H1 (cell line): ENCODE results near the gene ANO9. TPM values are rescaled to one million over a fixed set of nuclear protein-coding genes. Genes with fewer than 3 reads are reported as not detected.

Source experiments
- CTCF ChIA-PET: fragments of 300-600 bp; sonication (Branson Sonifier 250); formaldehyde crosslinking; loops from one replicate; lab custom pipeline; 2021; ENCODE audit not compliant: partially characterized antibody; lab: Charles Lee
- POLR2A ChIA-PET: fragments of 300-600 bp; sonication (Branson Sonifier 250); formaldehyde crosslinking; loops from one replicate; lab custom pipeline; 2021; ENCODE audit warnings: inconsistent platforms; ENCODE audit not compliant: partially characterized antibody; lab: Charles Lee
- DNase-seq, 2 experiments: peaks; one replicate each; pipeline versions ENCODE4 v3.0.0 to v3.0.0-alpha.2; 2010 to 2022; ENCODE audit warnings: low spot score in 2 of 2, low read depth in 1 of 2, mixed read lengths in 1 of 2
- FAIRE-seq: peaks from 2 replicates; lab custom pipeline; 2011; peaks lifted over from hg19 to GRCh38; lab: Jason Lieb, UNC
- H2AFZ ChIP-seq: 2 replicates; pipeline ENCODE4 v1.8.1; 2012; ENCODE audit warnings: low read length, inconsistent platforms
- H2AK5ac ChIP-seq: 2 replicates; pipeline ENCODE4 v1.6.1; 2013; ENCODE audit warnings: low read depth, low read length
- H2BK120ac ChIP-seq: replicated peaks from 2 replicates; pipeline ENCODE3; 2013; ENCODE audit warnings: low read depth, low read length, inconsistent platforms
- H2BK12ac ChIP-seq: 2 replicates; pipeline ENCODE4 v1.6.1; 2013; ENCODE audit warnings: low read depth, low read length
- H2BK15ac ChIP-seq: 2 replicates; pipeline ENCODE4 v1.6.1; 2013; ENCODE audit warnings: low read length
- H2BK20ac ChIP-seq: 2 replicates; pipeline ENCODE4 v1.6.1; 2013; ENCODE audit warnings: low read length
- H2BK5ac ChIP-seq: 2 replicates; pipeline ENCODE4 v1.6.1; 2013; ENCODE audit warnings: low read depth, low read length
- H3K14ac ChIP-seq: 2 replicates; pipeline ENCODE4 v1.6.1; 2013; ENCODE audit warnings: inconsistent platforms; ENCODE audit not compliant: insufficient read length
- H3K18ac ChIP-seq: 2 replicates; pipeline ENCODE4 v1.6.1; 2013; ENCODE audit warnings: low read length; ENCODE audit errors: extremely low read depth
- H3K23ac ChIP-seq: 2 replicates; pipeline ENCODE4 v1.6.1; 2013; ENCODE audit warnings: inconsistent platforms; ENCODE audit not compliant: insufficient read length
- H3K23me2 ChIP-seq: 2 replicates; pipeline ENCODE4 v1.6.1; 2013; ENCODE audit warnings: low read depth, low read length
- H3K27ac ChIP-seq: 2 replicates; pipeline ENCODE4 v1.6.1; 2011; ENCODE audit warnings: low read depth, low read length, inconsistent platforms
- H3K27me3 ChIP-seq, 4 experiments: replicated peaks in 1 of 4; 1 replicate in 1 of 4; 2 replicates in 3 of 4; pipeline versions ENCODE4 v1.6.1 to v1.8.1; 2011 to 2013; ENCODE audit warnings: low read length in 3 of 4, mild to moderate bottlenecking in 3 of 4, inconsistent platforms in 2 of 4, mixed read lengths in 2 of 4, moderate library complexity in 1 of 4; ENCODE audit not compliant: control insufficient read depth in 3 of 4, insufficient read depth in 3 of 4; ENCODE audit errors: extremely low read depth in 1 of 4
- H3K36me3 ChIP-seq, 4 experiments: 2 replicates each; pipeline versions ENCODE4 v1.6.1 to v1.8.1; 2011 to 2013; ENCODE audit warnings: mild to moderate bottlenecking in 4 of 4, low read length in 3 of 4, moderate library complexity in 2 of 4, control low read depth in 1 of 4, inconsistent platforms in 1 of 4; ENCODE audit not compliant: insufficient read depth in 4 of 4, control insufficient read depth in 2 of 4
- H3K4ac ChIP-seq: replicated peaks from 2 replicates; pipeline ENCODE3; 2013; ENCODE audit warnings: low read length, low read depth, mixed read lengths, inconsistent platforms; ENCODE audit not compliant: insufficient read length
- H3K4me1 ChIP-seq, 4 experiments: replicated peaks in 1 of 4; 1 replicate in 1 of 4; 2 replicates in 3 of 4; pipeline versions ENCODE4 v1.6.1 to v1.8.1; 2011 to 2013; ENCODE audit warnings: low read length in 3 of 4, inconsistent platforms in 2 of 4, mixed read lengths in 1 of 4; ENCODE audit not compliant: insufficient read depth in 4 of 4, control insufficient read depth in 3 of 4
- H3K4me2 ChIP-seq, 2 experiments: 2 replicates each; pipeline versions ENCODE4 v1.6.1 to v1.8.1; 2011 to 2013; ENCODE audit warnings: low read depth in 2 of 2, low read length in 2 of 2, control low read depth in 1 of 2, inconsistent platforms in 1 of 2, mild to moderate bottlenecking in 1 of 2; ENCODE audit not compliant: insufficient read depth in 1 of 2
- H3K4me3 ChIP-seq, 4 experiments: fragments of 200-600, 300-600 bp in 1 of 4; sonication (generic), shearing (Covaris generic), sonication (Bioruptor Twin) in 1 of 4; 2 replicates each; pipeline versions ENCODE4 v1.5.1 to v1.8.1; 2011 to 2016; ENCODE audit warnings: low read length in 4 of 4, low read depth in 3 of 4, control low read depth in 2 of 4, inconsistent platforms in 2 of 4, mild to moderate bottlenecking in 2 of 4, mixed read lengths in 1 of 4, moderate library complexity in 1 of 4; ENCODE audit not compliant: insufficient read depth in 2 of 4; ENCODE audit errors: extremely low read depth in 1 of 4
- H3K56ac ChIP-seq: replicated peaks from 2 replicates; pipeline ENCODE3; 2013; ENCODE audit warnings: low read depth, mild to moderate bottlenecking, mixed read lengths, low read length, inconsistent platforms; ENCODE audit not compliant: insufficient read length
- H3K79me1 ChIP-seq: 2 replicates; pipeline ENCODE4 v1.6.1; 2013; ENCODE audit warnings: low read depth, low read length, control low read depth
- H3K79me2 ChIP-seq, 2 experiments: 2 replicates each; pipeline versions ENCODE4 v1.6.1 to v1.8.1; 2012 to 2013; ENCODE audit warnings: low read length in 2 of 2, mild to moderate bottlenecking in 2 of 2, inconsistent platforms in 1 of 2; ENCODE audit not compliant: insufficient read depth in 2 of 2, control insufficient read depth in 1 of 2
- H3K9ac ChIP-seq, 4 experiments: replicated peaks in 1 of 4; 1 replicate in 1 of 4; 2 replicates in 3 of 4; pipeline versions ENCODE4 v1.6.1 to v1.8.1; 2011 to 2013; ENCODE audit warnings: low read depth in 3 of 4, low read length in 3 of 4, control low read depth in 2 of 4, mild to moderate bottlenecking in 2 of 4, moderate library complexity in 2 of 4, inconsistent platforms in 1 of 4; ENCODE audit errors: extremely low read depth in 1 of 4
- H3K9me3 ChIP-seq, 2 experiments: 2 replicates each; pipeline versions ENCODE4 v1.6.1 to v1.8.1; 2012 to 2013; ENCODE audit warnings: mild to moderate bottlenecking in 2 of 2, moderate library complexity in 2 of 2, control low read depth in 1 of 2, inconsistent platforms in 1 of 2, low read depth in 1 of 2, low read length in 1 of 2, mixed read lengths in 1 of 2; ENCODE audit not compliant: insufficient read depth in 2 of 2
- H4K20me1 ChIP-seq, 2 experiments: replicated peaks in 1 of 2; 2 replicates each; pipeline versions ENCODE3 to v1.8.1; 2011 to 2013; ENCODE audit warnings: inconsistent platforms in 2 of 2, low read length in 2 of 2, mild to moderate bottlenecking in 1 of 2; ENCODE audit not compliant: insufficient read depth in 2 of 2, control insufficient read depth in 1 of 2
- H4K5ac ChIP-seq: 2 replicates; pipeline ENCODE4 v1.6.1; 2013; ENCODE audit warnings: low read length, low read depth, mixed read lengths, inconsistent platforms; ENCODE audit not compliant: insufficient read length
- H4K8ac ChIP-seq: 2 replicates; pipeline ENCODE4 v1.8.0; 2013; ENCODE audit warnings: mild to moderate bottlenecking, moderate library complexity, low read length, inconsistent platforms; ENCODE audit not compliant: insufficient read depth; ENCODE audit errors: extremely low read depth
- H4K91ac ChIP-seq: replicated peaks from 2 replicates; pipeline ENCODE3; 2013; ENCODE audit warnings: low read length, mixed read lengths, inconsistent platforms; ENCODE audit not compliant: insufficient read length
- BCL11A ChIP-seq, 2 experiments: IDR thresholded peaks; one replicate each; pipeline ENCODE4 v1.6.1; 2011; ENCODE audit warnings: low read depth in 2 of 2, low read length in 2 of 2, mild to moderate bottlenecking in 2 of 2
- JUN ChIP-seq: IDR thresholded peaks from 2 replicates; pipeline ENCODE4 v1.6.1; 2011; ENCODE audit warnings: low read depth, mild to moderate bottlenecking, improper control_type of control experiment, low read length
- KDM1A ChIP-seq: fragments of 200-600, 300-600 bp; sonication (generic); IDR thresholded peaks from 2 replicates; pipeline ENCODE4 v1.7.1; 2016; ENCODE audit warnings: mild to moderate bottlenecking, low read length, borderline replicate concordance
- RBBP5 ChIP-seq: IDR thresholded peaks from 2 replicates; pipeline ENCODE4 v1.7.1; 2012; ENCODE audit warnings: low read depth, mild to moderate bottlenecking, inconsistent platforms, low read length, moderate library complexity, borderline replicate concordance
- WGBS, 2 experiments: shearing (Covaris generic) in 1 of 2; methylation state at CpG; one replicate each; pipeline versions ENCODE4 v1.1.6 to v1.1.7; 2013 to 2015; ENCODE audit warnings: low lambda C conversion rate in 2 of 2, mixed read lengths in 2 of 2, inconsistent platforms in 1 of 2, low coverage in 1 of 2, missing lambda C conversion rate in 1 of 2; ENCODE audit not compliant: insufficient replicate concordance in 2 of 2, insufficient coverage in 1 of 2, insufficient read length in 1 of 2; ENCODE audit errors: extremely low coverage in 1 of 2, missing lambda C conversion rate in 1 of 2; 5-methylcytosine and 5-hydroxymethylcytosine counted together
- polyA plus RNA-seq, 7 experiments: library from polyadenylated mRNA; depleted of rRNA in 3 of 7; stranded (reverse) in 5 of 7; unstranded in 2 of 7; fragments of >200 nt in 5 of 7; fragments of 200-250 nt in 2 of 7; gene quantifications; 1 replicate in 5 of 7; 2 replicates in 1 of 7; 4 replicates in 1 of 7; pipeline versions ENCODE4 v1.2.1 to v1.2.3, GENCODE V29; 2011 to 2013; ENCODE audit warnings: missing spikeins in 2 of 7, mixed read lengths in 2 of 7
- total RNA-seq: library from RNA; stranded (reverse); fragmentation: NEBNext Ultra II Directional; extraction: Animal tissue kit (Norgen Biotek cat#: 25700); gene quantifications from 2 replicates; pipeline ENCODE4 v1.2.1, GENCODE V29; 2021
- TF ChIP-seq, protein P1 (sequence below): IDR thresholded peaks from 2 replicates; pipeline ENCODE4 v1.6.1; 2012; ENCODE audit warnings: inconsistent platforms

ANO9 gene
- total and polyA plus RNA-seq, 2 of the 8 experiments (the other 6 are each of a cell fraction or from before 2014, with no cell fraction given) = 20.0 to 20.7 TPM

DNA sequence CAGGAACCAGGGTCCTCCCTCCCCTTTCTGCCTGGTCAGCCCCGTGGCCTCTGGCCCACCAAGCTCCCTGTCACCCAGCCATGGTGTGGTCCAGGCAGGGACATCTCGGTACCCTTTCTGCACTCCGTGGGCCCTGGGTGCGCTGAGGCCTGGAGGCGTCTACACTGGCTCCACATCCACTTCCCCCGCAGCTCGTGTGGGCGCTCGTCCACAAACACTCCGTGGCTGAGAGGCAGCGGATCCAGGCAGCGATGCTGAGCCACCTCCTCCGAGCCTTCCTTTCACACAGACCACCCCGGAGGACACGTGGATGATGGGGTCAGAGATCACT, 49.1 kb upstream of the ANO9 start:
- DNase-seq = no peak
- no peak overlapping the region for H4K91ac ChIP-seq
- TF ChIP-seq KDM1A (no peak), BCL11A (IDR thresholded peaks at IDR 0.05; ENCODE audit: low read depth in 2 of 2, low read length in 2 of 2) (no peak), JUN (no peak), RBBP5 (no peak)
- TF ChIP-seq, protein P1, sequence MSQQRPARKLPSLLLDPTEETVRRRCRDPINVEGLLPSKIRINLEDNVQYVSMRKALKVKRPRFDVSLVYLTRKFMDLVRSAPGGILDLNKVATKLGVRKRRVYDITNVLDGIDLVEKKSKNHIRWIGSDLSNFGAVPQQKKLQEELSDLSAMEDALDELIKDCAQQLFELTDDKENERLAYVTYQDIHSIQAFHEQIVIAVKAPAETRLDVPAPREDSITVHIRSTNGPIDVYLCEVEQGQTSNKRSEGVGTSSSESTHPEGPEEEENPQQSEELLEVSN = no peak
- no peak overlapping the region for H3K4me3 ChIP-seq
- H4K5ac ChIP-seq = no peak overlapping the region
- H3K9me3 ChIP-seq = no peaks in the 10 kb centered on the region
- no peak overlapping the region for H2BK12ac ChIP-seq
- H3K79me2 ChIP-seq = no peaks in the 10 kb centered on the region; a peak in 1 of 4 replicates
- no peak overlapping the region for H4K8ac ChIP-seq
- no peak overlapping the region for H3K18ac ChIP-seq
- H3K9ac ChIP-seq = no peak overlapping the region
- CTCF ChIA-PET = interaction anchor here (0.9 kb wide), 2 partner anchors 18 to 76 kb away, joined by 3 read pairs; partner anchors contain the start of gene SIGIRR
- no peak overlapping the region for H3K4me2 ChIP-seq
- WGBS, 2 experiments = 92% methylated on average over 15 of the region's 15 CpGs; no CpG with 5 or more reads in 1 of the 2 experiments
- no peak for FAIRE-seq
- H2BK5ac ChIP-seq = no peak overlapping the region
- H3K4ac ChIP-seq = no peak overlapping the region
- peaks cover 3 to 9% of the 10 kb centered on the region in 2 experiments for H4K20me1 ChIP-seq
- H3K4me1 ChIP-seq = no peaks in the 10 kb centered on the region
- no peak overlapping the region for H3K23ac ChIP-seq
- no peak overlapping the region for H2AFZ ChIP-seq
- no peak overlapping the region for H2BK20ac ChIP-seq
- H3K14ac ChIP-seq = no peak overlapping the region
- H3K23me2 ChIP-seq = no peaks in the 10 kb centered on the region
- H3K36me3 ChIP-seq = peaks cover 2 to 20% (median 5%) of the 10 kb centered on the region in 4 experiments; a peak in 4 of 8 replicates
- POLR2A ChIA-PET = interaction anchor here (1.0 to 1.1 kb wide), 3 partner anchors 9 to 18 kb away, joined by 3 to 6 read pairs (median 3); no protein-coding TSS in a partner anchor
- H2BK120ac ChIP-seq = no peak overlapping the region
- no peak overlapping the region for H2AK5ac ChIP-seq
- no peak overlapping the region for H3K56ac ChIP-seq
- peaks cover 4% of the 10 kb centered on the region; the same call in 1 of the 2 replicates for H3K79me1 ChIP-seq
- H3K27ac ChIP-seq = no peak overlapping the region
- no peak overlapping the region for H2BK15ac ChIP-seq
- H3K27me3 ChIP-seq = no peaks in the 10 kb centered on the region
